Ishikawa (cell line): ENCODE data around the gene FMN2.

Source experiments
- CEBPB ChIP-seq: IDR thresholded peaks from 2 replicates; pipeline ENCODE4 v1.6.1; 2012
- CREB1 ChIP-seq: IDR thresholded peaks from 2 replicates; pipeline ENCODE4 v1.6.1; 2012; ENCODE audit warnings: low read depth
- EGR1 ChIP-seq: IDR thresholded peaks from 2 replicates; pipeline ENCODE4 v1.6.1; 2012
- EP300 ChIP-seq: IDR thresholded peaks from 2 replicates; pipeline ENCODE4 v1.6.1; 2012; ENCODE audit warnings: borderline replicate concordance
- FOXM1 ChIP-seq: IDR thresholded peaks from 2 replicates; pipeline ENCODE4 v1.6.1; 2012; ENCODE audit warnings: low read depth, borderline replicate concordance
- MAX ChIP-seq: IDR thresholded peaks from 2 replicates; pipeline ENCODE4 v1.6.1; 2012
- NFIC ChIP-seq: IDR thresholded peaks from 2 replicates; pipeline ENCODE4 v1.6.1; 2012
- RAD21 ChIP-seq: IDR thresholded peaks from 2 replicates; pipeline ENCODE4 v1.6.1; 2012; ENCODE audit warnings: low read depth
- REST ChIP-seq: IDR thresholded peaks from 2 replicates; pipeline ENCODE4 v1.6.1; 2012; ENCODE audit warnings: low read depth, mild to moderate bottlenecking
- TAF1 ChIP-seq: IDR thresholded peaks from 2 replicates; pipeline ENCODE4 v1.6.1; 2012; ENCODE audit warnings: low read depth, mild to moderate bottlenecking
- TCF12 ChIP-seq: IDR thresholded peaks from 2 replicates; pipeline ENCODE4 v1.6.1; 2012; ENCODE audit warnings: low read depth
- TEAD4 ChIP-seq: IDR thresholded peaks from 2 replicates; pipeline ENCODE4 v1.6.1; 2012
- USF1 ChIP-seq: IDR thresholded peaks from 2 replicates; pipeline ENCODE4 v1.6.1; 2012
- YY1 ChIP-seq: IDR thresholded peaks from 2 replicates; pipeline ENCODE4 v1.6.1; 2012; ENCODE audit warnings: low read depth
- ZBTB7A ChIP-seq: IDR thresholded peaks from 2 replicates; pipeline ENCODE4 v1.6.1; 2012; ENCODE audit warnings: low read depth

FMN2 gene

GRCh38 chr1:240164742-240165141 is 73.1 kb downstream of the FMN2 start:
- TF ChIP-seq RAD21 (no peak), TCF12 (no peak), FOXM1 (no peak), ZBTB7A (no peak), YY1 (no peak), TEAD4 (no peak), TAF1 (no peak), NFIC (no peak), EP300 (no peak), USF1 (no peak), CEBPB (no peak), REST (no peak), MAX (no peak)

GRCh38 chr1:240169188-240169587 is 77.5 kb downstream of the FMN2 start:
- no peak for TF ChIP-seq EP300
- TF ChIP-seq CEBPB, result no peak
- no peak for TF ChIP-seq REST
- TF ChIP-seq USF1, result no peak
- TF ChIP-seq YY1, result no peak
- TF ChIP-seq TCF12, result no peak
- no peak for TF ChIP-seq MAX
- no peak for TF ChIP-seq CREB1
- no peak for TF ChIP-seq FOXM1
- TF ChIP-seq NFIC, result no peak
- TF ChIP-seq ZBTB7A, result no peak
- no peak for TF ChIP-seq TEAD4
- TF ChIP-seq EGR1, result no peak
- TF ChIP-seq RAD21, result no peak
- TF ChIP-seq TAF1, result no peak

- TF ChIP-seq RAD21, result no peak
- no peak for TF ChIP-seq TEAD4
- no peak for TF ChIP-seq ZBTB7A
- TF ChIP-seq EP300, result no peak
- no peak for TF ChIP-seq CEBPB
- no peak for TF ChIP-seq NFIC
- TF ChIP-seq TCF12, result no peak
- TF ChIP-seq CREB1, result no peak
Observed at GRCh38 chr1:240170266-240170665, 78.6 kb downstream of the FMN2 start.

- TF ChIP-seq RAD21, result no peak
- TF ChIP-seq FOXM1, result no peak
- TF ChIP-seq CREB1, result no peak
- no peak for TF ChIP-seq NFIC
Observed at GRCh38 chr1:240170806-240171205, 79.1 kb downstream of the FMN2 start.

GRCh38 chr1:240171907-240172306 is 80.2 kb downstream of the FMN2 start:
- TF ChIP-seq YY1 (no peak), REST (no peak), TCF12 (no peak), CEBPB (no peak), TEAD4 (no peak), TAF1 (no peak), USF1 (no peak), CREB1 (no peak), EP300 (no peak), RAD21 (no peak), NFIC (no peak), EGR1 (no peak), MAX (no peak), ZBTB7A (no peak), FOXM1 (no peak)
